ENCODE results near the gene EBPL.

EBPL gene

GRCh38 chr13:49635599-49636433 lies 55.5 kb downstream of the EBPL start:
- TF ChIP-seq ESRRG (CRISPR knock-in tag; IDR thresholded peaks at IDR 0.05) (no peak), TOX (CRISPR knock-in tag; IDR thresholded peaks at IDR 0.05; ENCODE audit: borderline replicate concordance) (no peak), TSHZ2 (CRISPR knock-in tag; IDR thresholded peaks at IDR 0.05) (no peak), ARNTL (CRISPR knock-in tag; IDR thresholded peaks at IDR 0.05; ENCODE audit: borderline replicate concordance, low read depth) (no peak), PPARA (CRISPR knock-in tag; IDR thresholded peaks at IDR 0.05; ENCODE audit: borderline replicate concordance) (no peak), ZFP3 (CRISPR knock-in tag; IDR thresholded peaks at IDR 0.05) (no peak), BACH2 (CRISPR knock-in tag; IDR thresholded peaks at IDR 0.05; ENCODE audit: borderline replicate concordance) (no peak), ZFP30 (CRISPR knock-in tag; IDR thresholded peaks at IDR 0.05) (no peak), ZC3H10 (CRISPR knock-in tag; IDR thresholded peaks at IDR 0.05) (no peak), CSDC2 (CRISPR knock-in tag; IDR thresholded peaks at IDR 0.05) (no peak), ZNF8 (CRISPR knock-in tag; IDR thresholded peaks at IDR 0.05) (no peak), ZNF565 (CRISPR knock-in tag; conservative IDR thresholded peaks at IDR 0.05; ENCODE audit: low read depth) (no peak), SNAI2 (CRISPR knock-in tag; IDR thresholded peaks at IDR 0.05) (no peak), ZNF70 (CRISPR knock-in tag; IDR thresholded peaks at IDR 0.05) (no peak), PATZ1 (CRISPR knock-in tag; IDR thresholded peaks at IDR 0.05; ENCODE audit: borderline replicate concordance) (no peak), RARB (CRISPR knock-in tag; IDR thresholded peaks at IDR 0.05) (no peak), CSRNP3 (CRISPR knock-in tag; IDR thresholded peaks at IDR 0.05) (no peak)
- no peak for ATAC-seq

GRCh38 chr13:49633710-49634109 lies 57.6 kb downstream of the EBPL start:
- ATAC-seq: no peak
- no peak for TF ChIP-seq ZNF8 (CRISPR knock-in tag; IDR thresholded peaks at IDR 0.05)

GRCh38 chr13:49632156-49632555 lies 59.1 kb downstream of the EBPL start:
- TF ChIP-seq ZNF70 (CRISPR knock-in tag; IDR thresholded peaks at IDR 0.05): no peak
- TF ChIP-seq POU6F1 (CRISPR knock-in tag; IDR thresholded peaks at IDR 0.05; ENCODE audit: borderline replicate concordance, low read depth): no peak
- no peak for TF ChIP-seq ESRRG (CRISPR knock-in tag; IDR thresholded peaks at IDR 0.05)
- TF ChIP-seq BACH2 (CRISPR knock-in tag; IDR thresholded peaks at IDR 0.05; ENCODE audit: borderline replicate concordance): no peak
- TF ChIP-seq OSR1 (CRISPR knock-in tag; IDR thresholded peaks at IDR 0.05): no peak
- TF ChIP-seq TOX (CRISPR knock-in tag; IDR thresholded peaks at IDR 0.05; ENCODE audit: borderline replicate concordance): no peak
- no peak for TF ChIP-seq ZNF565 (CRISPR knock-in tag; conservative IDR thresholded peaks at IDR 0.05; ENCODE audit: low read depth)
- no peak for TF ChIP-seq CREB5 (CRISPR knock-in tag; IDR thresholded peaks at IDR 0.05; ENCODE audit: low read depth)
- no peak for TF ChIP-seq PATZ1 (CRISPR knock-in tag; IDR thresholded peaks at IDR 0.05; ENCODE audit: borderline replicate concordance)
- TF ChIP-seq TCF4 (CRISPR knock-in tag; IDR thresholded peaks at IDR 0.05; ENCODE audit: borderline replicate concordance): no peak

More at GRCh38 chr13:49632156-49632555, 59.1 kb downstream of the EBPL start:
- no peak for ATAC-seq

Data from SK-N-SH treated with all-trans-retinoic acid at 6 μM for 48 hours (cell line).